ENCODE results near the gene SPOPL.
"Not testable (repeated sequence)": the region's sequence is repeated elsewhere in the genome, so short reads cannot be mapped to it uniquely, and the experiment has no call there.

The SPOPL gene

GRCh38 chr2:138468617-138469016 is 33.0 kb upstream of the SPOPL start:
- no peak overlapping the region for H3K4me3 ChIP-seq (replicated peaks; ENCODE audit: low read depth, low read length)
- TF ChIP-seq CTCF (IDR thresholded peaks at IDR 0.05; ENCODE audit: low read length, missing control alignments) = no peak
- no peak for DNase-seq (ENCODE audit: low read depth)

GRCh38 chr2:138469411-138469810 is 32.2 kb upstream of the SPOPL start:
- no peak for TF ChIP-seq CTCF (IDR thresholded peaks at IDR 0.05; ENCODE audit: low read length, missing control alignments)
- DNase-seq (ENCODE audit: low read depth) = no peak
- H3K4me3 ChIP-seq (replicated peaks; ENCODE audit: low read depth, low read length) = no peak overlapping the region

- TF ChIP-seq CTCF (IDR thresholded peaks at IDR 0.05; ENCODE audit: low read length, missing control alignments) = no peak
- DNase-seq (ENCODE audit: low read depth) = no peak
- H3K4me3 ChIP-seq (replicated peaks; ENCODE audit: low read depth, low read length) = no peak overlapping the region
These were observed 30.6 kb upstream of the SPOPL start for GRCh38 chr2:138470941-138471340.

GRCh38 chr2:138474100-138474825 is 27.3 kb upstream of the SPOPL start:
- no peak for TF ChIP-seq CTCF (IDR thresholded peaks at IDR 0.05; ENCODE audit: low read length, missing control alignments)
- peak; percentile 80 for DNase-seq (ENCODE audit: low read depth)
- no peak overlapping the region for H3K4me3 ChIP-seq (replicated peaks; ENCODE audit: low read depth, low read length)

- no peak overlapping the region for H3K4me3 ChIP-seq (replicated peaks; ENCODE audit: low read depth, low read length)
- no peak for DNase-seq (ENCODE audit: low read depth)
- no peak for TF ChIP-seq CTCF (IDR thresholded peaks at IDR 0.05; ENCODE audit: low read length, missing control alignments)
These were observed 26.2 kb upstream of the SPOPL start for GRCh38 chr2:138475277-138475776.

GRCh38 chr2:138476186-138476585 is 25.4 kb upstream of the SPOPL start:
- DNase-seq (ENCODE audit: low read depth) = no peak
- no peak overlapping the region for H3K4me3 ChIP-seq (replicated peaks; ENCODE audit: low read depth, low read length)
- no peak for TF ChIP-seq CTCF (IDR thresholded peaks at IDR 0.05; ENCODE audit: low read length, missing control alignments)

- DNase-seq (ENCODE audit: low read depth) = no peak
- H3K4me3 ChIP-seq (replicated peaks; ENCODE audit: low read depth, low read length) = no peak overlapping the region
- no peak for TF ChIP-seq CTCF (IDR thresholded peaks at IDR 0.05; ENCODE audit: low read length, missing control alignments)
These were observed 24.6 kb upstream of the SPOPL start for GRCh38 chr2:138476940-138477339.

GRCh38 chr2:138482796-138483195 is 18.8 kb upstream of the SPOPL start:
- DNase-seq (ENCODE audit: low read depth); H3K4me3 ChIP-seq (replicated peaks; ENCODE audit: low read depth, low read length): not testable (repeated sequence)

Measured in fibroblast of pulmonary artery (primary cell).